ENCODE results near the gene RBP4.

RBP4 gene

GRCh38 chr10:93559490-93559889 lies 41.5 kb downstream of the RBP4 start:
- TF ChIP-seq, protein P1, sequence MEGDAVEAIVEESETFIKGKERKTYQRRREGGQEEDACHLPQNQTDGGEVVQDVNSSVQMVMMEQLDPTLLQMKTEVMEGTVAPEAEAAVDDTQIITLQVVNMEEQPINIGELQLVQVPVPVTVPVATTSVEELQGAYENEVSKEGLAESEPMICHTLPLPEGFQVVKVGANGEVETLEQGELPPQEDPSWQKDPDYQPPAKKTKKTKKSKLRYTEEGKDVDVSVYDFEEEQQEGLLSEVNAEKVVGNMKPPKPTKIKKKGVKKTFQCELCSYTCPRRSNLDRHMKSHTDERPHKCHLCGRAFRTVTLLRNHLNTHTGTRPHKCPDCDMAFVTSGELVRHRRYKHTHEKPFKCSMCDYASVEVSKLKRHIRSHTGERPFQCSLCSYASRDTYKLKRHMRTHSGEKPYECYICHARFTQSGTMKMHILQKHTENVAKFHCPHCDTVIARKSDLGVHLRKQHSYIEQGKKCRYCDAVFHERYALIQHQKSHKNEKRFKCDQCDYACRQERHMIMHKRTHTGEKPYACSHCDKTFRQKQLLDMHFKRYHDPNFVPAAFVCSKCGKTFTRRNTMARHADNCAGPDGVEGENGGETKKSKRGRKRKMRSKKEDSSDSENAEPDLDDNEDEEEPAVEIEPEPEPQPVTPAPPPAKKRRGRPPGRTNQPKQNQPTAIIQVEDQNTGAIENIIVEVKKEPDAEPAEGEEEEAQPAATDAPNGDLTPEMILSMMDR (IDR thresholded peaks at IDR 0.05; ENCODE audit: low read depth, low read length) = no peak
- no peak for DNase-seq (ENCODE audit: low read depth in 2 of 2)

GRCh38 chr10:93554760-93555432 lies 46.1 kb downstream of the RBP4 start:
- peak; percentile 79 to 80 for DNase-seq (ENCODE audit: low read depth in 2 of 2)
- H3K4me3 ChIP-seq (replicated peaks in 1 of 2; ENCODE audit: low read depth in 2 of 2, low read length in 2 of 2) = no peak overlapping the region

More at GRCh38 chr10:93559490-93559889, 41.5 kb downstream of the RBP4 start:
- no peak overlapping the region for H3K4me3 ChIP-seq (replicated peaks in 1 of 2; ENCODE audit: low read depth in 2 of 2, low read length in 2 of 2)

GRCh38 chr10:93554316-93554663 lies 46.7 kb downstream of the RBP4 start:
- no peak for DNase-seq (ENCODE audit: low read depth in 2 of 2)
- TF ChIP-seq, protein P1 (IDR thresholded peaks at IDR 0.05; ENCODE audit: low read depth, low read length) = no peak
- no peak overlapping the region for H3K4me3 ChIP-seq (replicated peaks in 1 of 2; ENCODE audit: low read depth in 2 of 2, low read length in 2 of 2)

More at GRCh38 chr10:93554760-93555432, 46.1 kb downstream of the RBP4 start:
- TF ChIP-seq, protein P1 (IDR thresholded peaks at IDR 0.05; ENCODE audit: low read depth, low read length) = peak; percentile 76

DNA sequence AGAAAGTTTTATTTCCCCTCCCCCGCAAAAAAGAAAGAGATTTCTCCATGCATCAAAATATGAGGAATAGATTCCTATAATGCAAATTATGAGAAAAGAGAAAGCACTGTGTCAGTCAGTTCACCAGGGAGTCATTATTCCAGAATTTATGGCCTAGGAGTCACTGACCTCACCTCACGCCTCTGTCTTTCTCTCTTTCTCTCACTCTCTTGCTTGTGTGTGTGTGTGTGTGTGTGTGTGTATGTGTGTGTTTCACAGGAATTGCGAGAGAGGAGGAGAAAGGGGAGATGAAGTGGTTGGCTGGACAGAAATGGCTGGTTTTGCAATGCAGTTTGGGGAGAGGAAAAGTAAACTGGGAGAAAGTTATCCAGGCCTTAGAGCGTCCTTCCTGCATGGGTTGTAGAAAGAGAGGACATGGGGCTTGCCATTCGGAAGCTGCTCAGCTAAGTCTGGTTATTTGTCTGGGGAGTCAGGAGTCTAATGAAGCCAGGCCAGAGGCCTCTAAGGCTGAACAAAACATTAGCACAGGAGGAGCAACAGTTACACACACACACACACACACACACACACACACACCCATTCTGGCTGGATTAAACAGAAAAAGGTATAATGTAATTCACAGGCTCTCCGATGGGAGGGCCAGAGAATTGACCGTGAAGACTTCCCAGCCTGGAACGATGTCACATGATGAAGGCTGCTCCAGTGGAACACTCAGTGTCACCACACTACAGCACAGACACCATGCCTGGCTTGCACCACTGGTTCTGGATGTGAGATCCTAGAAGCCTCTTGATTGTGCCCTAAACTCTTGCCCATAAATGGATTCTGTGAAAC lies 47.3 kb downstream of the RBP4 start:
- TF ChIP-seq, protein P1 (IDR thresholded peaks at IDR 0.05; ENCODE audit: low read depth, low read length) = no peak
- DNase-seq (ENCODE audit: low read depth in 2 of 2) = no peak
- no peak overlapping the region for H3K4me3 ChIP-seq (replicated peaks in 1 of 2; ENCODE audit: low read depth in 2 of 2, low read length in 2 of 2)

DNA sequence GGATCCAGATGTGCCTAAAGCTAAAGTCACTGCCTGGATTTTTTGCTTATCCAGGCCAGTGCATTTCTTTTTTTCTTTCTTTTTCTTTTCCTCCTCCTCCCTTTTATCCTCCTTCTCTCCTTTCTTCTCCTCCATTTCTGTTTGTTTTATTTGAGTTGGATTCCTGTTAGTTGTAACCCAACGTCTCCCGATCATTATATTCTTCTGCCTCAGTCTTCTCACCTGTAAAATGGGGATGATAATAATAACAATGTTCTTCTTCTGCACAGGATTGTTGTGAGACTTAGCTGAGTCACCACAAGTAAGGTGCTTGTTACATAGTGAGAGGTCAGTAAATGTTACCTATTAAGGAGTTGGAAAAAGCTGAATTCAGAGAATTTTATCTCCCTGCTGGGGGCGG lies 48.3 kb downstream of the RBP4 start:
- no peak for DNase-seq (ENCODE audit: low read depth in 2 of 2)
- TF ChIP-seq, protein P1 (IDR thresholded peaks at IDR 0.05; ENCODE audit: low read depth, low read length) = no peak
- H3K4me3 ChIP-seq (replicated peaks in 1 of 2; ENCODE audit: low read depth in 2 of 2, low read length in 2 of 2) = no peak overlapping the region

DNA sequence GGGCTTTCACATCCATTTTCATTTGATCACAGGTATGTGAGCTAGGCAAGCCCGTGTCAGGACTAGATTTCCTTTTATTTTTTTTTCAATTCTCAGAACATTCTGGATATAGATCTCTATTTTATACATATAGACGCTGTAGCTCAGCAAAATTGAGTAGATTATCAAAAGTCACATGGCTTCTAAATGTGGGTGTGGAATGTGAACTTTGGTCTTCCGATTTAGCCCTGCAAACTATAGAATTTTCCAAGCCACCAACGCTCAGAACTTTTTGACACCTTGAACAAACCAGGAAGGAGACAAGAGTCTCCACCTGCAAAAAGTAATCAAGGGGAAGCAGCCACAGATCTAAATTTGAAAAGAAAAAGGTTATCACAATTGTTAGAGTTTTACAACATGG lies 50.4 kb downstream of the RBP4 start:
- TF ChIP-seq, protein P1 (IDR thresholded peaks at IDR 0.05; ENCODE audit: low read depth, low read length) = no peak
- H3K4me3 ChIP-seq (replicated peaks in 1 of 2; ENCODE audit: low read depth in 2 of 2, low read length in 2 of 2) = no peak overlapping the region
- DNase-seq (ENCODE audit: low read depth in 2 of 2) = no peak
